Stimulated activated CD8-positive, alpha-beta memory T cell treated with anti-CD3 and anti-CD28 coated beads, Interleukin-12 subunit alpha, Interleukin-12 subunit beta, amount 100 ng/mL, for 24 hours (primary cell): ENCODE data around the gene PLEKHG4B.

Experiments
- DNase-seq: peaks from one replicate; pipeline ENCODE4 v3.0.0-alpha.2; 2020; ENCODE audit errors: extremely low read depth

The PLEKHG4B gene

DNA sequence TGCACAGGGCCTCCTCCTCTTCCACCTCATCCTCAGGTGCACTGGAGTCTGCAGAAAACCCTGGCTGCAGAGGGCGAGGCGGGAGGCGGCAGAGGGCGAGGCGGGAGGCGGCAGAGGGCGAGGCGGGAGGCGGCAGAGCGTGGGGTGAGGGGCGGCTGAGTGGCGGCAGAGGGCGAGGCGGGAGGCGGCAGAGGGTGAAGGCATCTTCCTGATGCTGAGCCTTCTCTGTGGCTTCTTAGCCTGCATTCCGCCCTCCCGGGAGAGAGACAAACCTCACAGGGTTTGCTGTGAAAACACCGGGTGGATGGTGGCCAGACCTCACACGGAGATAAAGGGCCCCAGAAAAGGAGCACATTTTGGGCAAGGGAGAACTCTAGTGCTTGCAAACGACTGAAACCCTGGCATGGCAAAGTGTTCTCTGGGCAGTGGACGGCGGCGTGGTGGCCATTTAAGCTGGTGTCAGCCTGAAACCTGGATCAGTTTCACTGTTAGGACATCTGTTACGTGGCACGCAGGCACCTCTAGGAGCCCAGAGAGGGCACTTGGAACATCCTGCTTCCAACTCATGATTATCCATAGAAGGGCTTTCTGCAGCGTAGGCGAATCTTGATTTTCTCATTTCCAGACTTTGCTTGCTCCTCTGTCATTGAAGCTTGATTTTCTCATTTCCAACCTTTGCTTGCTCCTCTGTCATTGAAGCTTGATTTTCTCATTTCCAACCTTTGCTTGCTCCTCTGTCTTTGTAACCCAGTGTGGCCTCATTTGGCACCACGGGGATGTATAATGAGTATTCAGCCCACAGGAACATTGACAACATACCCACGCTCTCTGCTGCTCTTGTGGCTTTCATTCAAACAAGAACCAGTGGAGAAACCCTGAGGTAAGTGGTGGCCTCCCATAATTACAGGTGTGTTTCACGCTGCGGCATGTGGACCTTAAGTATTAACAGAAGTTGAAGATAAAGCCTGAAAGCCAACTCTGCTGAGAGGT lies 16.3 kb upstream of the PLEKHG4B start:
- DNase-seq: no peak

DNA sequence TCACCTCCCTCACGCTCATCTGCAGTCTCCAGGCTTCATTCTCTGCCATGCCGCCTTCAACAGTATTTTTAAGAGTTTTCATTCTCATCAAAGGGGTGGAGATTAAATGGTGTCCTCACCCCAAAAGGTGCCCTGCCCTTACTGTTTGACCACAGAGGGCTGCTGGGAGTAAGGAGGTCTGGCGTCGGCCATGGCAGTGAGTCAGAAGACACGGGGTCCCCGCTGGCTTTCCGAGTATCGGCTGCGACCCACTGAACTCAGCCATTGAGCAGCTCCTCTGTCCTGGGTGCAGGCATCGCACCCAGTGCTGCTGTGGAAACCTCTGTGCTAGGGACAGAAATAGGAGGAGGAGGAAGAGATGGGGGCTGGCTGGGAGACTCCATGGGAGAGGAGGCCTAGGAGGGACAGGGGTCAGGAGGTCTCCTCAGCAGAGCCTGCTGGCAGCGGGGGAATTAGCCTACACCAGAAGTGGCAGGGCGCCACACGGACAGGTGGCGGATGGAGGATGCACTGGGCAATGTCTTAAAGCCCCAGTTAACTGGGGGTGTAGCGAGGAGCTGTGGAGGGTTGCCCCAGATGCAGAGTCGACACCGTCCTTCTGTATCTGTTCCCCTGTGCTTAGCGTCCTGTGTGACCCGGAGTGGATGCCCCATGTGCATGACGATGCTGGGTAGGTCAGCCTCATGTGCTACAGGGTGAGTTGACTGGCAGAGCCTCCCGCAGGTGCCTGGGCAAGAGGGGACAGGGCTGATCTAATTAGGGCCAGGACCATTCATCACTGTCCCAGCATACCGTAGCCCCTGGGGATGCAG lies 15.4 kb upstream of the PLEKHG4B start:
- no peak for DNase-seq

DNA sequence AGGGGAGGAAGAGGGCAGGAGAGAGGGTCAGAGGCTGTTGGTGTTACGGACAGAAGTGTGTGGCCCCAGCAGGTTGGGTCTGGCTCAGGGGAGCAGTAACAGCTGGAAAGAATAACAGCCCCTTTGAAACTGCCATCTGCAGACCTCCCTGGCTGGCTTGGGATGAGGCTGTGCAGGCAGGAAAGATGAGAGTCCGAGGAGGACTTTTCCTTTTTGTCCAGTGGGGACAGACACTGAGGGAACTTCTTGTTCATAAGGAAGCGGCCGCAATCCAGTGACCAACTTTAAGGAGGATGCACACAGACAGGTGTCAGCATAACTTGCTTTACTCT lies 14.8 kb upstream of the PLEKHG4B start:
- no peak for DNase-seq

DNA sequence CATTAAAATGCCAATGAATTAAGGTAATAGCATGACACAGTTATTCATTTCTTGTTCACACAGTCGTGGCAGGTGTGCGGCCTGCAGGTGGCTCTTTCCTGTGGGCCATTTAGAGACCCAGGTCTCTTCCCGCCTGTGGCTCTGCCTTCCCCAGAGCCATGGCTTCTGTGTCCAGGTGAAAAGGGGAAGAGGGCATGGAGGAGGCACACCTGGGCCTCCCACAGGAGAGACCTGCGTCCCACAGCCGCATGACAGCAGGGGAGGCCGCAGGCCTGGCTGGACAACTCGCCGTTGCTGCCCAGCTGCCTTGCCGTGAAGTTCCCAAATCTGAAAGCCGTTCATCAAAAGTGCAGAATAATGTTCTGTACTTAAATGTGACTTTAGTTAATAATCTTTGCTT lies 14.4 kb upstream of the PLEKHG4B start:
- DNase-seq: no peak

DNA sequence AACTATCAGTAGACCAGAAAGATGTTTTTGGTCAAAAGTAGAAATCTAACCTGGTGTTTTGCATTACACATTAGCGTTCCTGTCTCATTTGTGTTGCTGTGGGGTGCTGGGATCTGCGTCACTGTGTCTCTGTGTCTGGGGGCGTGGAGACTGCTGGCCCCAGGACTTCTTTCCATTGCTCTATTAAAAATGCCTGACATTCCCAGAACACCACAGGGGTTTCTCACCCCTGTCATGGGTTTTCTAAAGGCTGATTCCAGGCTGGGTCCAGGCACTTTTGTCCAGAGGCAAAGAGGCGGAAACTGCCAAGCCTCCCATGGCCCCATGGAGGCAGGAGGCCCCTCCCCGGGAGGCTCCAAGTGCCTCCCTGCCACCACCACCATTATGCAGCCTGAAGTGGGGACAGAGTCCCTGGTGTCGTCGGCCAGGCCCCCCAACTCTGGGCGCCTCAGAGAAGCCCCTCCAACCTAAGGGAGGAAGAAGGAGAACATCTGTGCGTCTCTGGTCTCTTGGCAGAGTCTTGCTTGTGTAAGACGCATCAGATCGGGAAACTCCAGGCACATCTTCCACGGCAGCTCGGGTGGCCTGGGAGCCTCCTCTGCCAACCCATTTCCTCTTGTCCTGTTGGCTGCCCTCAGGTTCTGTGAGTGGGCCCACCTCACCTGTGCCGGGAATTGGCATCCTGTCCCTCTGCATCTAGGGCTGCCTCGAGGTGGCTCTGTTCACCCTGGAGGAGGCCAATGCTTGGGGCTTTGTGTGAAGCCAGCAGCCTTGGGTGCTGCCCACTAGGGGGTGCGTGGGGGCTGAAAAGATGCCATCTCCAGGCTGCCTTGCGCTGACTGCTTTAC lies 13.8 kb upstream of the PLEKHG4B start:
- DNase-seq: no peak

DNA sequence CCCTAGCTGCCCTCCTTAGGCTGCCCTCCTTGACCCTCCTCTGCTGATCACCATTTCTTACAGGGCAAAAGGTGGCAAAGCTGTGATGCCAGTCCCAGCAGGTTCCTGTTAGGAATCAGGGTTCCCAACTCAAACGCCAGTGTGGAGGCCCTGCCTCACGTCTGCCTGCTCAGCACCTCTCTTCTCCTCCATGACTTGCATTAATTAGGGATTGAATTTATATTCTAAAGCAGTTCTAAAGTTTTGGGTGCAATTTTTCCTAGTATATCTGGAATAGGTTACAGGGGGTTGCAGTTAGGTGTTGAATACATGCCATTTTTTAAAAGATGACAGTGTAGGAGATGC lies 13.2 kb upstream of the PLEKHG4B start:
- no peak for DNase-seq

DNA sequence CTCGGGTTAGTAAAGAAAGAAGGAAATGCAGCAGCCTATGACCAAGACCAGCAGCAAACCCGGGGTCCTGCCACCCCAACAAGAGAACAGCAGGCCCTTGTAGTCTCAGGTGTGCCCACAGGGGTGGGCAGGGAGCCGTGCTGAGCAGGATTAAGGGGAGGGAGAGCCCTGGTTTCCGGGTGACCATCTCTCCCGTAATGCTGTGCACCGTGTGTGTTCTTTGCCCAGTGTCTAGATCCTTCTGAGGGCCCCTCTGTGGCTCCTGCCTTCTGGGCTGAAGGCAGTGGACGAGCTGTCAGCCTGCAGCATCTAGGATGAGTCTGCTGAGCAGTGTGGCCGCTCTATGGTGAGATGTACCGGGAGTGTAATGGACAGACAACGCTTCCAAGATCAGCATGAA lies 12.7 kb upstream of the PLEKHG4B start:
- DNase-seq: no peak

DNA sequence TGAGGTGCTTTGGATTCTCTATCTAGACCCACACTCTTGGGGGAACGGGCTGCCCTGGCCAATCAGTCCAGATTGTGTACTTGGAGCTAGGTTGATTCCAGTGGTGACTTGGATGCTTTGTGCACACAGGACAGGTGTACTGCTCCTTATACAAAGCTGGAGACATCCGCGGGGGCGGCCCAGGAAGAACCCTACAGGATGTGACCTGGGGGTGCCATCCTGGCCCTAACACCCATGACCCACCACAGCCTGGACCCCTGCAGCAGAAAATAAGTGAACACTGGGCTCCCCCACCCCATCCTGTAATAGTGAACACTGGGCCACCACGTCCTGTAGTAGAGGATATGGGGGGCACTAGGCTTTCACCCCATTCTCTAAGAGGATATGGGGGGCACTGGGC lies 12.1 kb upstream of the PLEKHG4B start:
- no peak for DNase-seq

DNA sequence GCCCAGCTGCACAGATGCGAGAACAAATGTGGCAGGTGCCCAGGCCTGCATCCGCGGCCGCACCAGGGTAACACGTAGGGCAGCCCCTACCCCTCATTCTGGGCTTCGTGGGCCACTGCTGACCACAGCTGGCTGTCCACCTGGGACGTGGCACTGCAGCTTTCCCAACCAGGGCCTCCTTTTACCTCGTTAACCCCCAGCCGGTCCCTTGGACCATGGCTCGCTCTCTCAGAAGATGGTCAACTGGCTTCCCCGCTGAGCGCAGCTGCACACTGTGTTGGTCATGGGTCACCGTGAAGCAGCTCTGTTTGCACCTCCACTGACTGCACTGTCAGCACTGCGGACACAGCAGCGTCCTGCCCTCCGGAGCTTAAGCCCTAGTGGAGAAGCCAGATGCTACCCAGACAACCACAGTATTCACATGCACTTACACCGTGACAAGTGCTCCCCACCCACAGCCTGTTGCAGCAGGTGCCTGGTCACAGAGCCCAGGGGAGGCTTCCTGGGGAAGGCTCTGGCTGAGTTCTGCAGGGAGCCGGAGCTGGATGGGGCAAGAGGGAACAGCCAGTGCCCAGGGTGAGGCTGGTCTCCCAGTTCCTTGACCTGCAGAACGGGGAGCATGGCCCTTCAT lies 10.5 kb upstream of the PLEKHG4B start:
- DNase-seq: no peak

DNA sequence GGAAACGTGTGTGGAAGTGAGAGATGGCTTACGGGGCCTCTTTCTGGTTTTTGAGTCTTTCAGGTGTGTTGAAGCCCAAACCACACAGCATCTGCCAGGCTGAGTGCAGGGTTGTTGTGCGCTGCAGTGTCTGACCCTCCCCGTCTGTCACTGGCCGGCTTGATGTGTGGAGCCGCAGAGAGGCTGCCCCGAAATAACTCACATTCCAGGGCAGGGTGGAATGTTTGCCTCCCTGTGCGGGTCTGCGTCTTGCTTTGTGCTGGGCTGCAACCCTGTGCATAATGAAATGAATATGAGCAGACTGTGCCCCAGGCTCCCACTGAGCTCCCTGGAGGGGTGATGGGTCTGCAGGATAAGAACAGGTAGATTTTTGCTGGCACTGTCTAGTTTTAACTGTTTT lies 9.9 kb upstream of the PLEKHG4B start:
- no peak for DNase-seq

DNA sequence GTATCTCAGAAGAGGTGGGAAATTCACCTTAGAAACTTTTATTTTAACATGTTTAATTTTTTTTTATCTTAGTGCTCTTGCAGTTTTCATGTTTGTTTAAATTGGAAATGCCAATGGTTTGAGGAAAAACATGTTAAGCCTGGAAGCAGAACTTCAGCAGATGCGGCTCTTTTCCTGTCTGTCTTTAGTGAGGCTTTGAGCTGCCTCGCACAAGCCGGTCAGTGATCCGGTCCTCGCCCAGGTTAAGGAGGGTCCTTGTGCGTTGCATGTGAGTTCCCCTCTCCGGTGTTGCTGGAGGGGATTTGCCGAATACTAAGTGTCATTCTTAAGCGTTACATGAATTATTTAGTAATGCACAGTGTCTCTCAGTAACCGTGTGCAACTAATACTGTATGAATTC lies 9.4 kb upstream of the PLEKHG4B start:
- DNase-seq: no peak

DNA sequence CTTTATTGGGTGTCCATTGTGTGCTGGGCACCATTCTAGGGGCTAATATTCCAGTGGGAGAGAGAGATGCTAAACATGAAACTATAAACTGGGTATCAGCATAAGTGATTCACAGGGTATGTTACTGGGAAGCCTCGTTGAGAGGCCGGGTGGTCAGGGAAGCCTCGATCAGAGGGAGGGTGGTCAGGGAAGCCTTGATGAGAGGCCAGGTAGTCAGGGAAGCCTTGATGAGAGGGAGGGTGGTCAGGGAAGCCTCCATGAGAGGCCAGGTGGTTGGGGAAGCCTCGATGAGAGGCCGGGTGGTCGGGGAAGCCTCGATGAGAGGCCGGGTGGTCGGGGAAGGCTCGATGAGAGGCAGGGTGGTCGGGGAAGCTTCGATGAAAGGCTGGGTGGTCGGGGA lies 8.9 kb upstream of the PLEKHG4B start:
- no peak for DNase-seq

DNA sequence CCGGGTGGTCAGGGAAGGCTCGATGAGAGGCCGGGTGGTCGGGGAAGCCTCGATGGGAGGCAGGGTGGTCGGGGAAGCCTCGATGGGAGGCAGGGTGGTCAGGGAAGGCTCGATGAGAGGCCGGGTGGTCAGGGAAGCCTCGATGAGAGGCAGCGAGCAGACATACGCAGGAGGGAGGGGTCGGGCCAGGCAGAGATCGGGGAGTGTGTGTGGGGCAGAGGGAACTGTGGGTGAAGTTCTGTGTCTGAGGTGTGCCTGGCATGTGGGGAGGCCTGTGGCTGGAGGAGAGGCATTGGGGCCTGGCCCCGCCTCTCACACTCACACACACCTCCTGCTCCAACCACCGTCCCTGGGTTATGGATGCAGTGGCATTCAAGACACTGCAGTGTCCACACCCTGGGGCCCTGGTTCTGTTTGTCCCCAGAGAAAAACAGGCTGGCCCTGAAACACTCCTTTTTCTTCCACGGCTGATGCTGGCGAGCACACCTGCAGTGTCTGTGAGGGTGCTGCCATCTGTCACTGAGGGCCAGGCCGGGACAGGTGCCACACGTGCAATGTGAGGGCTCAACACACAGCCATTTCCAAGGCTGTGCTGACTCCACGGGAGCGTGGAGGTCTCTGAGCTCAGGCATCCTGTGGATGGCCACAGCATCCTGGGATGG lies 6.5 kb upstream of the PLEKHG4B start:
- no peak for DNase-seq

DNA sequence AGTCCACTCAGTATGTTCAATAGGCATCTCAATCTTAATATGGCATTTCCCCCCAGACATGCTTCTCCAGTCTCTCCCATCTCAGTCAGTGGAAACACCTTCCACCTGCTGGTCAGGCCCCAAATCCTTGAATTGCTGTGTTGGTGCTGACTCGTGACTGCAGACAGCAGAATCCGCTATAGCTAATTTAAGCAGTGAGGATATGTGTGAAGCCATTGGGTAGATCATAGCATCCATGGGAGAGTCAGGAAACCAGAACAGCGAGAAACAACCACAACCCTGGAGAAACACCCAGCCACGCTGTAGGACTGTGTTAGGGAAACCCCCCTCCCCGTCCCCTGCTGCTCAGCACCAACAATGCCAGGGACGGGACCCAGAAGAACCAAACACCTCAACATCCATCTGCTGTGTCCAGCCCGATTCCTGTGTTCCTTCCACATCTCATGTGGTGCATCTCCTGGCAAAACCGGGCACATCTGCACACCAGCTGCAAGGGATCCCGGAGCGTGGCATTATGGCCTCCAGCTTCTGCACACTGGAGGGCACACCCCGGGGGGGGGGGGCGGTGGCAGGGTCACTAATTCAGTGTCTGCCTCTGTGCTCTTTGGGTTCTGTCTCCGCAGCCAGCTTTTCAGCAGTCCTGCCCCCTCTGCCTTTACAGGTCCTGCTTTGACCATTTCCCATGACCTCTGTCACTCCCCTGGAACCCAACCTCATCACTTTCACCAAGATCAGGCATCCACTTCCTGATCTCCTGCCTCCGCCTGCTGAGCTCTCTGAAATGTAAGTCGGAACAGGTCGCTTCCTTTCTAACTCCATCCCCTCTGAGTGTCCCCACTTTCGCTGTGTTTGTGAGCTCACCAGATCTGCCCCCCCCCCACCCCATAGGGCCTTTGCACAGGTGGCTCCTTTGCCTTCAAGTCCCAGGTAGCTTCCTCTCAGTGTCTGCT lies 2.4 kb upstream of the PLEKHG4B start:
- DNase-seq: no peak

DNA sequence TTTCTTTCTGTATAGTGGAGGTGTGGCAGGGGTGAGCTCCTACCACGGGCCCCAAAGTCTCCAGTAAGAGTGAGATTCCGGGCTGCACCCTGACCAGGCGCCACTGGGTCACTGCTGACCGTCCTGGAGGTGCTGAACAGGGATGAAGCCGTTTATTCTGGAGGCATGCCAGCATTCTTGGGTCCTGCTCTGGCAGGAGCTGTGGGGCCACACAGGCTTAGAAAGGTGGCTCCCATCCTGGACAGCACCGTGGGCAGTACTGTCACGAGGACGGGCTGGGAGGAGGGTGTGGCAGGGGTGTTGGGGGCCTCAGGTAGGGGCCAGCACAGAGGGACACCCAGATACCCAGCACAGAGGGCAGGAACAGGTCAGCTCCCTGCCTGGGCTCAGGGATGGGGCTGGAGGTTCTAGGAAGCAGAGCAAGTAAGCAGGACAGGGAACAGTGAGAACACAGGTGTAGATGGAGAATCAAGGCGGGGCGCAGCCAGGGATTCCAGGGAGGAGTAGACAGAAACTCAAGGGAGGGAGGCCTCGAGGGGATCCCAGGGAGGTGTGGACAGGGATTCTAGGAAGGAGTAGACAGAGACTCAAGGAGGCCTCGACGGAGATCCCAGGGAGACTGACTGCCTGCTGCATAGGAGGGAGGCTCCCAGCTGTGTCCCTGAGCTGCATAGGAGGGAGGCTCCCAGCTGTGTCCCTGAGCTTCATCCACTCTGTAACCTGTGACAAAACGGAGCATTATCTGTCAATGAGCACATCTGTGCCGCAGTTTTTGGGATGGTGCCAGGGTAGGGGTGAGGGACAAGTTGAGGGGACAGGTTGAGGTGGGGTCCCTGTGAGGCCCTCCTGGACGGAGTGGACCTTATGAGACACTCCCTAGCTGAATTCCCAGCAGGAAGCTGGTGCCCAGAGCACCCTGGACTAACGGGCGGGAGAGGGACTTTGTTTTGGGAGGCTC lies 1.1 kb upstream of the PLEKHG4B start:
- DNase-seq: no peak

DNA sequence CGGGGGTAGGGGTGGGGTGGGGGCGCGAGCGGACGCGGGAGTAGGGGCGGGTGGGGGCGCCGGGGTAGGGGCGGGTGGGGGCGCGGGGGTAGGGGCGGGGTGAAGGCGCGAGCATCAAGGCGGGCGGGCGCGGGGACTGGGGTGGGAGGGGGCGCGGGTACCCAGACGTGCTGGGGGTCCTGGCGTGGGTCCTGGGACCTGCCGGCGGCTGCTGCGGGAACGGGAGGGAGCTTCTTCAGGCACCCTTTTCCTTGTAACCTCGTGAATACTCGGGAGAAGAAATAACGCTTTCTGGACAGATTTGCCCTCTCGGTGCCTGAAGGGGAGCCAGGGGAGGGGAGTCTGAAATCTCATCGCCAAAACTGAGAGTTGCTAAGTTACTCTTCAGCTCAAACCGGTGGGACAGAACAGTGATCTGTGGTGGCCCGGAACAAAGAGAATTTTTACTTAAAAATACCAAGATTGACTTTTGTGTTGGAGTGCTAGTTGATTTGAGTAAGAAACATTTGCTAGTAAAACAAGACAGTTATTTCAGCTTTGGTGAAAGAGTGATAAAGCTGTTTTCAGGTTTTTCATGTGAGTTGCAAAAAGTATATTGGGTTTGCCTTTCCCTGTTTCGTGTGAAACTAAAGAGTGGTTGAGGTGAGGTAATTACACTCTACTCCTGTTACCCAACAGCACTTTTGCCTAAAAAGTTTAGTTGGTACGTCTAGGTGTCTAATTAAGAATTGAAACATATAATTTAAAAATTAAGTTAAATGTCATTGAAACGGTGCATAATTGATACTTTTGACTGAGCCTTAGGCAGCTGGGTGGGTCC lies 643 bp downstream of the PLEKHG4B start:
- no peak for DNase-seq

DNA sequence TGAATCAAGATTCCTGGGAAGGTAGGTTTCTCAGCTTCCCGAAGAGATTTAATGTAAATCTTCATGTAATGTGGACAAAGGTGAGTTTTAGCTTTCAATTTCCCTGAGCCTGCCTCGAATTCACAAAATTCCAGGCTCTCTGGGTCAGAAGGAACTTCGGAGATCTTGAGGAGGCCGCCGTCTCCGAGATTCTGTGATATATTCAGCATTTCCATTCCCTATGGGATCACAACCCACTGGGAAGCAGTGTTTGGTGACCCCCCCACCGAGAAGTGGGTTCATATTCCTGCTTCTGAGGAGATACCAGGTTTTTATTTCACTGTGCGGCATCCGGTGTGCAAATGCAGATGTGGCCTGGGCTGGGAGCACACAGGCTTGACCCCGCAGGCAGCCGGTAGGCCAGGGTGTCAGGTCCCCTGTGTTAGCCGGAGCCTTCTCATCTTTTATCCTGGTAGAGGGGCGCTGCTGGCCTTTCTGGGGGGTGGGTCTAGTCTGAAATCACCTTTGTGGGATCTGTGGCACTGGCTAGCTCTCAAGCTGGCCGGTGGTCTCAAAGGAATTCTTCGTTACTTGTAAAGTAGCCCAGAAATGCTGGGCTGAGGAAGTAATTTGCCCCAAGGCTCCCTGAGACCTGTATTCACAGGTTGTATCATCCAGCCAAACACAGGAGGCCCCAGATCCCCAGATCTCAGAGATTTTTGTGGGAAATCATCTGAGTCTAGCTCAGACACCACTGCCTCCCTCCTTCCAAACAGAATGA lies 1.4 kb downstream of the PLEKHG4B start:
- no peak for DNase-seq
